Measurements from ENCODE around the gene CD164. TPM values are rescaled to one million over a fixed set of nuclear protein-coding genes. Genes with fewer than 3 reads are reported as not detected.

Gene CD164
- total RNA-seq, 1 donor from 2014 or later: 262 TPM

DNA sequence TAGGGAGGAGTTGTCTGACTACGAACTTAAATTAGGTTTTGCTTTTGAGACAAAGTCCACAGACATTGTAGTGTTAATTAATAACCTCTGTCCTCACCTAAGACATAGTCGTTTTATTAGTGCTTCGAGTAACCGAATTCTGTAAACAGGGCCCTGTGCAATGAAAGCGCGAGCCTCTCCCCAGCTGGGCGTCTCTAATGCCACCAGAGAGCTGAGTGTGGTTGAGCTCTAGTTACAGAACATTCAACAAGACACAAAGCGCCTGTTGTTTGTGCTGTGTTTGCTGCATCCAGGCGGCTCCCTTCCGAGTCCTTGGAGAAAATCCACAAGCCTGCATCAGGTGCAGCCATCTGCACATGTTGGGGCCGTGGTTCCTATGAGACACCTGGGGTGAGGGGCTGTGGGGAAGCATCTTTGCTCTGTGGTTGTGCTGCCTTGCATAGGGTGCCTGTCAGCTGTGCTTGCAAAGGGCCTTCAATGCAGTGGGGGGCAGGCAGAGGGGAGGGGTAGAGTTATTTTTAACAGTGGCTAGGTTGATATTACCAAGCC, 63.9 kb downstream of the CD164 start:
- Mint-ChIP-seq H3K27ac (no peak overlapping the region), H3K36me3 (no peaks in the 10 kb centered on the region)
- TF ChIP-seq, protein P1, sequence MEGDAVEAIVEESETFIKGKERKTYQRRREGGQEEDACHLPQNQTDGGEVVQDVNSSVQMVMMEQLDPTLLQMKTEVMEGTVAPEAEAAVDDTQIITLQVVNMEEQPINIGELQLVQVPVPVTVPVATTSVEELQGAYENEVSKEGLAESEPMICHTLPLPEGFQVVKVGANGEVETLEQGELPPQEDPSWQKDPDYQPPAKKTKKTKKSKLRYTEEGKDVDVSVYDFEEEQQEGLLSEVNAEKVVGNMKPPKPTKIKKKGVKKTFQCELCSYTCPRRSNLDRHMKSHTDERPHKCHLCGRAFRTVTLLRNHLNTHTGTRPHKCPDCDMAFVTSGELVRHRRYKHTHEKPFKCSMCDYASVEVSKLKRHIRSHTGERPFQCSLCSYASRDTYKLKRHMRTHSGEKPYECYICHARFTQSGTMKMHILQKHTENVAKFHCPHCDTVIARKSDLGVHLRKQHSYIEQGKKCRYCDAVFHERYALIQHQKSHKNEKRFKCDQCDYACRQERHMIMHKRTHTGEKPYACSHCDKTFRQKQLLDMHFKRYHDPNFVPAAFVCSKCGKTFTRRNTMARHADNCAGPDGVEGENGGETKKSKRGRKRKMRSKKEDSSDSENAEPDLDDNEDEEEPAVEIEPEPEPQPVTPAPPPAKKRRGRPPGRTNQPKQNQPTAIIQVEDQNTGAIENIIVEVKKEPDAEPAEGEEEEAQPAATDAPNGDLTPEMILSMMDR (IDR thresholded peaks at IDR 0.05; ENCODE audit: unreplicated experiment): no peak

DNA sequence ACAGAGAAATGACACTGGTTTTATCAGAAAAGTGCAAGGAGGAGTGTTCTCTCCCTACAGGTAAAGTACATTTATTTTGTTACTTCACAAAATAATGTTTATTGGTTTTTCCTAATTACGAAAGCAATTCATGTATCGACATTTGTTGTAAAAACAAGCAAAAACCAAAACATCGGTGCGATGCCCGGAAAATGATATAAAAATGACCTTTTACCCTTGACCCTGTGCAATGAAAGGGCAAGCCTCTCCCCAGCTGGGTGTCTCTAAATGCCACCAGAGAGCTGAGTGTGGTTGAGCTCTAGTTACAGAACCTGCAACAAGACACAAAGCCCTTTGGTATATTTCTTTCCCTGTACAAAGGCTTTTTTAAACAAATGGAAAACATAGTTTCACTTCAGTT, 65.4 kb downstream of the CD164 start:
- no peaks in the 10 kb centered on the region for H3K36me3 Mint-ChIP-seq
- no peaks in the 10 kb centered on the region for H3K27me3 Mint-ChIP-seq (ENCODE audit: low read depth)
- no peak for DNase-seq (ENCODE audit: low spot score in 2 of 2, unreplicated experiment in 2 of 2)
- no peak overlapping the region for H3K4me3 Mint-ChIP-seq
- no peak overlapping the region for H3K27ac Mint-ChIP-seq
- TF ChIP-seq, protein P1 (IDR thresholded peaks at IDR 0.05; ENCODE audit: unreplicated experiment): no peak
- peaks cover 9% of the 10 kb centered on the region for H3K4me1 Mint-ChIP-seq
- H3K9me3 Mint-ChIP-seq: no peaks in the 10 kb centered on the region

More for the DNA sequence above, 63.9 kb downstream of the CD164 start:
- Mint-ChIP-seq H3K27me3 (ENCODE audit: low read depth) (no peaks in the 10 kb centered on the region), H3K9me3 (no peaks in the 10 kb centered on the region), H3K4me3 (no peak overlapping the region), H3K4me1 (peaks cover 9% of the 10 kb centered on the region)
- no peak for DNase-seq (ENCODE audit: low spot score in 2 of 2, unreplicated experiment in 2 of 2)

Other genes with a start within 250 kb of the CD164 start
- gene PPIL6, start 58.2 kb upstream of the CD164 start, total RNA-seq: 2.9 to 4.8 TPM (median 4.8 TPM) in 3 replicates
- gene SMPD2, start 58.3 kb upstream of the CD164 start, total RNA-seq: 9.8 to 11.9 TPM (median 10.4 TPM) in 3 replicates
- gene MICAL1, start 73.3 kb upstream of the CD164 start, total RNA-seq: 26.3 to 30.3 TPM (median 29.6 TPM) in 3 replicates
- 8.0 to 9.4 TPM (median 9.1 TPM) in 3 replicates for gene ZBTB24, start 100.8 kb upstream of the CD164 start, total RNA-seq

Measured in mesothelial cell of epicardium (in vitro differentiated cells).